Kidney capillary endothelial cell (primary cell): ENCODE data around the gene MYBPC1.
"Not testable (repeated sequence)": the region's sequence is repeated elsewhere in the genome, so short reads cannot be mapped to it uniquely, and the experiment has no call there.

Source experiments
- DNase-seq: peaks from one replicate; pipeline ENCODE4 v3.0.0-alpha.2; 2018; ENCODE audit warnings: low spot score

The MYBPC1 gene

DNA sequence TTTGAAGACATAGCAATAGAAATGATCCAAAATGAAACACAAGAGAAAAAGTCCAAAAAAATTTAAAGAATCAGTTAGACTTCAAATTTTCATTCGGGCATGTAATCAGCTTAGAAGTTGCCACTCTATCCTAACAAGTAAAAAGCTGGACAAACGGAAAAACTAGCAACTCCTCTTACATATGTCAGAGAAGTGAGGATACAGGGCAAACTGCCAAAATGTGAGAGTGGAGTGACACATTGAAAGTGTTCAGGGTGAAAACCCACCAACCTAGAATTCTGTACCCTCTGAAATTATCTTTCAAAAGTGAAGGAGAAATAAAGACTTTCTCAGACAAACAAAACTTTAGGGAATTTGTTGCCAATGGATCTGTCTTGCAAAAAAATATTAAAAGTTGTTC lies 60.6 kb downstream of the MYBPC1 start:
- DNase-seq: no peak

DNA sequence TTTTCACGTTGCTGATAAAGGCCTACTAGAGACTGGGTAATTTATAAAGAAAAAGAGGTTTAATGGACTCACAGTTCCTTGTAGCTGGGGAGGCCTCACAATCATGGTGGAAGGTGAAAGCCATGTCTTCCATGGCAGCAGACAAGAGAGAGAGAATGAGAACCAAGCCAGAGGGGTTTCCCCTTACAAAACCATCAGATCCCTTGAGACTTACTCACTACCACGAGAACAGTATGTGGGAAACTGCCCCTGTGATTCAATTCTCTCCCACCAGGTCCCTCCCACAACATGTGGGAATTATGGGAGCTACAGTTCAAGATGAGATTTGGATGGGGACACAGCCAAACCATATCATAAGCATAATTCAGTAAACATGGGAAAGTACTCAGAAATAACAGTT lies 65.9 kb downstream of the MYBPC1 start:
- not testable (repeated sequence) for DNase-seq

DNA sequence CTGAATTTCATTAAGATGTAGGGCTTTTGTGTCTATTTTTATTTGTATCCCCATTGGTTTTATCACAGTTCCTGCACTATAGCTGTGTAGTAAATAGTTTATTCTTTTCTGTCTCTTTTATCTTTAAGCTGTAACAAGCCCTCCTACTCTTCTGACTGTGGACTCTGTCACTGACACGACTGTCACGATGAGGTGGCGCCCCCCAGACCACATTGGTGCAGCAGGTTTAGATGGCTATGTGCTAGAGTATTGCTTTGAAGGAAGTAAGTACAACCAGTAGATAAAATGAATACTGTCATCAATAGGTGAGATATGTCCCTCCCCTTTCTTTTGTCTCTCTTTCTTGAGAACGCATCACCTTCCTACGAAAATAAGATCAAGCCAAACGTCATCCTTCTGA lies 68.5 kb downstream of the MYBPC1 start:
- DNase-seq: no peak

DNA sequence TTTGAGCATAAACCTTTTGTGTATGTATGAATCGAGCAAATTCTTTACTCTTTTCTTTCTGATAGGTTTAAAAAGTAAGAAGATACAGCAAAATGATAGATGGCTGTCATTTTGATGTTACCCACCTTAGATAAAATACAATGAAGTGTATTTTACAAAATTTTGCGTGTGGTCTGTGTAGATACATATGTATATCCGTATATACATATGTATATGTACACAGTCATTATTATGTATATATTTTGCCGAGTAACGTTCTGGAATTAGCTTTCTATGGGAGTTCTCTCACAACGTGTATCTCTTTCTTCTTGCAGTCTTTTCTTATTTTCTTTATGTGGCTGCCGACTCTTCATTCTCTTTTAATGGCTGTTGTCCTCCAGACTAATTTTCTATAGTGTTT lies 70.2 kb downstream of the MYBPC1 start:
- DNase-seq: no peak

DNA sequence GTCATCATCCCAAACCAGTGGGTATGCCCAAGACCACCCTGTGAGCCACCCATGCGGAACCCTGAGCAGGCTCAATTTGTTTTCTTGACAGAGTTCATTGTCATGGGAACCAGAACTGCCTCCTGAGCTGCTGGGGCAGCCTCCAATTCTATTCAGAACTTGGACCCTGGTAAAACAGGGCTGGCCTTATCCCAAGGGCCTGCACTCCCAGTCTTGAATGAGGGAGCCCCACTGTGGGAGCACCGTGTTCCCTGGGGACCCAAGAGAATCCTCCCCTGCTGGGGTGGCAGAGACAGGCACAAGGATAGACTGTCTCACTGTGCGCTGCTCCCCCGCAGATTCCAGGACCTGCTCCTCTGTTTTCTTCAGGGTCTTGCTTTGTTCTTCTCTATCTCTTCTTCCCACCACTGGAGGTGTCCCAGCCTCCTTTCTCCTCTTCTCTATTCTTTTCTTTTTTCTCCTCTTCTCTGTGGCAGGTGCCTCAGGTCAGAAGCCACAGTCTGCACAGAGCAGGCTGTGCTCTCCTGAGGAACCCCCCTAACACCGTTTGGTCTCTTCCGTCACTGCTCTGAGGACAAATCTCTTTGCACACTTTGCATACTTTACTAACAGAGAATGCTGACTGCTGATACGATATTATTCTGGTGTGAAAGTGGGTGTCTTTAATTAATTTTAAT lies 71.4 kb downstream of the MYBPC1 start:
- no peak for DNase-seq

DNA sequence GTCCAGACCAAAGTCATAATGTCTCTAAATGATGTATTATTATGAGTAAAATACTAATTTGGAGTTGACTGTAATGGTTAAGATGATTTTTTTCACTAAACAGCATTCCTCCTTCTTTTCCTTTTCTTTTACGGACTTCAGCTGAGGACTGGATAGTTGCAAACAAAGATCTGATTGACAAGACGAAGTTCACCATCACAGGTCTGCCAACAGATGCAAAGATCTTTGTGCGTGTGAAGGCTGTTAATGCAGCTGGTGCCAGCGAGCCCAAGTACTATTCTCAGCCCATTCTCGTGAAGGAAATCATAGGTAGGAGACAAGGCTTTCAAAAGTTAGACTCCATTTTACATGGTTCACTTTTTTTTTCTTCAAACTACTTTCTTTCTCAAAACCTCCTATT lies 72.8 kb downstream of the MYBPC1 start:
- no peak for DNase-seq

DNA sequence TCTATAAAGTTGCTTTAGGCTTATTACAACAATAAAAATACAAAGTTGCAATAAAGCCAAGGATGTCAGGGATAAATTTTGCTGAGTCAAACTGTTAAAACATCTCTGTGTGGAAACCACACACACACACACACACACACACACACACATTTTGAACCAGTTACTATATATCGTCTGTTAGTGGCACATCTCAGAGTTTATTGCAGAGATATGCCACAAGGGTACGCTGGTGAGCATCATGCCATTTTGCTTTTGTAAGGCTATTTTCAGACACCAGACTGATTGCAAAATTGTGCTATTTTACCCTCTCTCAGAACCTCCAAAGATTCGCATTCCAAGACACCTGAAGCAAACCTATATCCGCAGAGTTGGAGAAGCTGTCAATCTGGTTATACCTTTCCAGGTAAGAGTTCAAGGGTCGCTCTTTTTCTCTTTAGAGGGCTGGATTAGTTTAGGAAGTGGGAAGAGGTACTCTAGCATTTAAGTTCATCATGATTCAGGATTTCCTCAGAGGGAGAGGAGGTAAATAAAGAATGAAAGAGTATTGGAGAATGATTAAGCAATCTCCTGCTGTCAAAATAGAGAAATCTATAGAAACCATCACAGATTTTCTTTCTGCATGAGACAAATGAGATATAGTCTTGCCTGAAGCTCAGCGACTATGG lies 75.4 kb downstream of the MYBPC1 start:
- peak; percentile 9 for DNase-seq

DNA sequence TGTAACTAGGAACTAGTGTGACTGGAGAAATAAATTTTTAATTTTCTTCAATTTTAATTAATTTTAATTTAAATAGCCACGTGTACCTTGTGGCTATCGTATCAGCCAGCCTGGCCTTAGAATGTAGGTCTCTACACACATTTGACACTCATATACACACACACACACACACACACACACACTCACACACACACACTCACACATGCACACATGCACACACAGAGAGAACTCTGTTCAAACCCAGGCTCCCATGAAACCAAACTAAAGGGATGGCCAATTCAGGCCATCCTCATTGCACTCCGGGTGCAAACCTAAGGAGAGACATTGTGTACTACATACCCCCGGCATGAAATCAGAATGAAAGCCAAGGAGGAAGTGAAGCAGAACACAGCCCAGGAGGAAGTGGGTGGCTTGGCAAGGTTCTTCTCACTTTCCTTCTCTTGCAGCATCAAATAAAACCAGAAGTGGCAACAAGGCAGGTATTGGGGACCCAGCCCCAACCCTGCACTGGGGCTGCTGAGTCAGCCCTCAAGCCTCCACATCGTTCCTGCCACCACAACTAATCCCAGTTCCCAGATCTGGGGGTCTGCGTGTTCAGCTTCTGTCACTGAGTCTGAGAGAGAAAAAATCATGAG lies 76.5 kb downstream of the MYBPC1 start:
- no peak for DNase-seq

DNA sequence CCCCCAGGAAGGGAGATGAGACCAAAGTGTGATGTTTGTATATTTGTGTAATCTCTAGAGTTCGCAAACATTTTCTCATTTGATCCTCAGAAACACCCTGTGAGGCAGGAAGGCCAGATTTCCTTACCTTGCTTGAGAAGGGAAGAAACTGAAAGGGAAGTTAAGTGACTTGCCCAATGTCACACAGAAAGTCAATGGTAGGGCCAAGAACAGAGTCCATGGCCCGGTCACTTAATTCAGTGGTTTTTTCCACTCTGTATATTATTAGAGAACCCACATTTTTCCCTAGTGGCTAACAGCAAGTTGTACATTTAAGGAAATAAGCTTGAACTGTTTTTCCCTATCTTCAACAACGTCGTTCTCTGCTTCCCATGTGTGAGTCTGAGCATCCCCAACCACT lies 77.1 kb downstream of the MYBPC1 start:
- no peak for DNase-seq

DNA sequence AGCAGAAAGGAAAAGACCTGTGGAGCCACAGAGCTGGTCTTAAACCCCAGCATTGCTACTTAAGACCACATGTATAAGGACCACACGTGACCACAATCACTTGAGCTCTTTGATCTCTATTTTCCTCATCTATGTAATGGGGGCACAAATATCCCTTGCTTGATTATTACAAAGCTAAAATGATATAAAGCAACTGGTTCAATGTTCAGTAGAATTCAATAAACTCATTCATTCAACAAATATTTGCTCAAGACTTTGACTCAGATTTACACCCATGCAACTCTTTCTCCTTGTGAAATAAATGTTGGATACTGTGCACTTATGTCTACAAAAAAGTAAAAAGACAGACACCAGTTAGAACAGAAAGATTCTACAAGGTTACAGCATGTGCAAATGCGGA lies 80.8 kb downstream of the MYBPC1 start:
- DNase-seq: no peak

DNA sequence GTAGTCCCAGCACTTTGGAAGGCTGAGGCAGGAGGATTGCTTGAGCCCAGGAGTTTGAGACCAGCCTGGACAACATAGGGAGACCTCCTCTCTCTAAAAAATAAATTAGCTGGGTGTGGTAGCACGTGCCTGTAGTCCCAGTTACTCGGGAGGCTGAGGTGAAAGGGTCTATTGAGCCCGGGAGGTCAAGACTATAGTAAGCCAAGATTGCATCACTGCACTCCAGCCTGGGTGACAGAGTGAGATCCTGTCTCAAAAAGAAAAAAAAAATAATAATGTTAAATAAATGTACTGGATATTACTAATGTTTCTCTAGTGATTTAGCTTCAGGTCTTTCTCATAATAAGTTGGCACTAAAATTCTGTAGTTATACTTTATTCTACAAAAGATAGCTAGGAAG lies 81.7 kb downstream of the MYBPC1 start:
- DNase-seq: not testable (repeated sequence)

DNA sequence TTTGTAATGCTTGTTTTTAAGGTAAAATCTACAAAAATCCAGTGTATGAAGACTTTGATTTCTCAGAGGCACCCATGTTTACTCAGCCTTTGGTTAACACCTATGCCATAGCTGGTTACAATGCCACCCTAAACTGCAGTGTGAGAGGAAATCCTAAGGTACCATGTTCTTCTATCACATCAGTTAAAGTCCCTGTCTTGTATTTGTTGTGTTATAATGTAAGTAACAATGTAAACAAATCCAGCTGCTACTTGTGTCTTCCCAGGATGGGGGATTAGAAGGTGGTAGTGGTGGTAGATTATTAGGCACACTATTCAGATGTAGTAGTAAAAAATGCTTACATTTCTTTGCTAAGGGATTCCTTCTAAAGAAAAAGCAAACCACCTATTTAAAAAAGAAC lies 83.3 kb downstream of the MYBPC1 start:
- no peak for DNase-seq

DNA sequence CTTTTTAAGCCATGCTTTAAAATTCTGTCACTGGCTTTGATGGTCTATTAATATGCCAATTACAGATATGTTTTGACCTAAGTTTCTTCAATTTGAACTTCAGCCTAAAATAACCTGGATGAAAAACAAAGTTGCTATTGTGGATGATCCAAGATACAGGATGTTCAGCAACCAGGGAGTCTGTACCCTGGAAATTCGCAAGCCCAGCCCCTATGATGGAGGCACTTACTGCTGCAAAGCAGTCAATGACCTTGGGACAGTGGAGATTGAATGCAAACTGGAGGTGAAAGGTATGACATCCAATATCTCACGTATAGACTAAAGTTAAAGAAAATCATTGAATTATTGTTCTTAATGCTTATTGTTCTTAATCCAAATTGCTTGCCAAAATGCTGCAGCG lies 85.5 kb downstream of the MYBPC1 start:
- DNase-seq: no peak

DNA sequence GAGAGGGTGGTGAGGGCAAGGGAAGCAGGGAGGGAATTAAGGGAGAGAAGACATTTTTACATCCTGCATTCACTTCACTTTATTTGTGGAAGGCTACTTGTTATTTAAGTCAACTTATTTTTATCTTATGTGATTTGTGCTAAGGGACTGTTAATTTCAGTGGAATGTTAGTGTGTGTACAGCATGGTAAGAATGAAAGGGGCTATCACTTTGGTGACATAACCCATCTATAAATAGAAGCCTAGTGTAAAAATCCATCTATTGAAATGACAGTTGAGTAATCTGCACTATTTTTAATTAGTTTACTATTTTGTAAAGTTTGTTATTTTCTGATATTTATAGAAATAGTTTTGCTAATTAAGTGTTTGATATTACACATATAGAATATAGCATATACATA lies 85.9 kb downstream of the MYBPC1 start:
- no peak for DNase-seq

DNA sequence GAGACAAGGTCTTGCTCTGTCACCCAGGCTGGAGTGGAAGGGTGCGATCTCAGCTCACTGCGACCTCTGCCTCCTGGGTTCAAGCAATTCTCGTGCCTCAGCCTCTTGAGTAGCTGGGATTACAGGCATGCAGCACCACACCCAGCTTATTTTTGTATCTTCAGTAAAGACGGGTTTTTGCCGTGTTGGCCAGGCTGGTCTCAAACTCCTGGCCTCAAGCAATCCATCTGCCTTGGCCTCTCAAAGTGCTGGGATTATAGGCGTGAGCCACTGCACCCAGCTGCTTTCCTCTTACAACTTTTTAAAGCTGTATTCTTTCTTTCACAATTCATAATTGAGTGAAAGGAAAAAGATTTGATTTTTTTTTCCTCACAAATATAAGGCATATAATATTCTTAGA lies 86.9 kb downstream of the MYBPC1 start:
- DNase-seq: not testable (repeated sequence)

DNA sequence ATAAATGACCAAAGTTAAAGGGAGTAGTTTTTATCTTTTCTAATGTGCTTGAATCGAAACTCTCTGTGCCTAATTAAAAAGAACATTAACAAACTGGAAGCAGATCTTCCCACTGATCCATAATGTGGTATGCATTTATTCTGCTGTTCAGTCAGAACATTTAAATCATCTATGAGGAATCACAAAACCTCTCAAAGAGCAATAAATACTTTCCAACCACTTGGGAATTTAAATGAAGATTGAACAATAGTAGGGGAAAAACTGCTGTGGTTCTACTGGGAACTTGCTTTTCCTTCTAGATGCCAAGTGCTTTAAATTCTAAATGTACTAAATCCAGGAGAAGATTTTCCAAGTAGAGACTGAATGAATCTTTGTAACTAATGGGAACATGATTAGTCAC lies 90.3 kb downstream of the MYBPC1 start:
- DNase-seq: no peak

DNA sequence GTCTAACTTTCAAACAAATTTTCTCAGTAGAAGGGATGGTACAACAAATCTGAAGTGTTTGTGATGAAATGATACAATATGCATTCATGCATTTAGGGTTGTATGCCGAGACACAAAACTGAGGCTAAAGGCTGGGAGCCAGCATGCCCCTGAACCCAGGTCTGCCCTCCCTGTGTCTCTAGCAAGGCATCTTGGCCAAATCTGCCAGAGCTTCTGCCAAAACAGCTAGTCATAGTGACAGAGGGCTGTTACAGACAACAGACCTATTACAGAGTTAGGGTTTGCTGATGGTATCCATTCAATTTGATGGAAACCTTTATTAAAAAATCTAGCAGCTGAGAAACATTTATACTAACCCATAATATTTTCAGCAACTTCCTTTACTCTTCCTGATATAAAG lies 91.4 kb downstream of the MYBPC1 start:
- no peak for DNase-seq

DNA sequence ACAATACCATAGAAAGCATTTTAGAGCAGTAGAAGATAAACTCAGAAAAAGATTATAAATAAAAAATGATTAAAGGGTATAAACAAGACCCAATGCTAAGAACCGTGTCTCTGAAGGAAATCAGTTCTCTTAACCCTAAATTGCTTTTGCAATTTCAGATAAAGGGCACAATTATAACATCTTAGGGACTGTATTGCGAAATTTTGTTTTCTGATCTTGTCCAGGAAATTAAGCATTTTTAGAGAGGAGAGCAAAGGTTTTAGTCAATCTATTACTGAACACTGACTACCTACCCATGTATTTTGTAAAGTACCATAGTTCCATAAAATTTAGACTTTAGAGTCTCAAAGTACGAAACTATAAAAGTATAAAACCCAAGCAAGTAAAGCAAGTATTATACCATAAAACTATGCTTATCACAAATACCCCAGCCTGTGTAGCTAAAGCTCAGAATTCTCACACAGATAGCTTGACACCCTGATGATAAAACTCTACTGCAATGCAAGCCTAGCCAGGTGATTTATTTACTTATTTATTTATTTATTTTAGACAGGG lies 95.8 kb downstream of the MYBPC1 start:
- DNase-seq: no peak

DNA sequence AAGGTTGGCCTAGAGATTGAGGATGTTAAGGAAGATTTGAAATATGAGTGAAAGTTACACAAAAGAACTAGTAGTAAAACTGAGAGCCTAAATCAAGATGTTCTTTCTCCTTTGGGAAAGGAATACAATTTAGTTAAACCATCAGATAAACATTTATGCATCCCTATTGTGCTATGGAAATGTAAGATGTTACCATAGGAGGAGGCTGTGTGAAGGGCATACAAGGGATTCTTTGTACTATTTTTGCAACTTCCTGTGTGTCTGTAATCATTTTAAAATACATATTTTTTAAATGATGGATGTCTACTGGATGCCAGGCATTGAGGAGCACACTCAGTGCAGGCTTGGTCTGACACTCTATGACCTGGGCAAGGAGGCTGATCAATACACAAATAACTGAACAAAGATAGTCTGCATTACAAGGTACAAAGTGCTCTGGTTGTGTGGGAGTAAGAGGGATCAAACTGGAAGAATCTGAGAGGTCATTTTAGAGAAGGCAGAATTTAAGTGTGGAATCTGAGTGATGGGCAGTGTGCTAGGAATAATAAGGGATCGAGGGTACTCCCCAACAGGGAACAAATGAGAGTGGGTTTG lies 96.8 kb downstream of the MYBPC1 start:
- DNase-seq: no peak

DNA sequence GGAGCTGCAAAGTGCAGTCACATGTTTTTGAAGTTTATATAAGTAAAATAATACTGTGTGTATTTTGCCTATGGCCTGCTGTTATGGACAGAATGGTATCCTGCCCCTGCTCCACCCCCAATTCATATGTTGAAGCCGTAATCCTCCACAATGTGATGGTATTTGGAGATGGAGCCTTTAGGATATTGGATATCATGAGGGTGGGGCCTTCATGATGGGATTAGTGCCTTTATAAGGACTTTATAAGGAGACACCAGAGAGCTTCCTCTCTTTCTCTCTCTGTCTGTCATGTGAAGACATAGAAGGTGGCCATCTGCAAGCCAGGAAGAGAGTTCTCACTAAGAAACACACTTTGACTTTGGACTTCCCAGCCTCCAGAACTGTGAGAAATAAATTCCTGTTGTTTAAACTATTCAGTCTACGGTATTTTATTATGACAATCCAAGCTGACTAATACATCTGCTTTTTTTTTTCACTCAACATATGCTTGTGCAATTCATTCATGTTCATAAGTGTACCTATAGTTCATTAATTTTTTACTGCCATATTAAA lies 99.6 kb downstream of the MYBPC1 start:
- no peak for DNase-seq

DNA sequence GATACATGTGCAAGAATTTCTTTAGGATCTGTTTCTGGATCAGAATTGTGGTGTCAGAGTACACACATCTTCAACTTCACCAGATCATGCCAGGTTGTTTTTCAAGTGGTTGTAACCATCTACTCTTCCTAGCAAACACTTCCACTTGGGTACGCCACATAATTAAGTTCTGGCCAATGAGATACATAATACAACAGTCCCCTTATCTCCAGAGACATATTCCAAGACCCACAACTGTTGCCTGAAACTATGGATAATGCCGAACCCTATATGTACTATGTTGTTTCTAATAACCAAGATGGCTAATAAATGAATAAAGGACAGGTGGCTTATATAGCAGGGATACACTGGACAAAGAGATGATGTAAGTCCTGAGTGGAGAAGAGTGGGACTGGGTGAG lies 100.2 kb downstream of the MYBPC1 start:
- DNase-seq: no peak

DNA sequence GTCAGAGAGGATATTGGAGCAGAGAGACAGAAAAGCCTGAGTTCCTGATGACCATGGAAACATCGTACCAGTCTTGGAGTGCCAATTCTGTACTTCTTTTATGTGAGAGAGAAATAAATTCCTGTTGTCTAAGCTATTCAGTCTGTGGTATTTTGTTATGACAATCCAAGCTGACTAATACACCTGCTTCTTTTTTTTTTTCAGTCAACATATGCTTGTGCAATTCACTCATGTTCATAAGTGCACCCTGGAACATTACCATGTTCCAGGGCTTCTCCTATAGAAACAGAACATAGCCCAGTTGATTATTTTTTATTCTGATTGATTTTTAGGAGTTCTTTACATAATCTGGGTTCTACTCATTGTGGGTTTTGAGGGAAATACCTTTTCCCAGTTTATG lies 100.9 kb downstream of the MYBPC1 start:
- DNase-seq: no peak
